Calu3 (cell line): ENCODE results near the gene EFCAB12. TPM values are rescaled to one million over a fixed set of nuclear protein-coding genes. Genes with fewer than 3 reads are reported as not detected.
"Not testable (repeated sequence)": the region's sequence is repeated elsewhere in the genome, so short reads cannot be mapped to it uniquely, and the experiment has no call there.

Source experiments
- BruUV-seq: library from RNA; stranded (reverse); fragments of 400-500 nt; replicated peaks from 2 replicates; lab custom pipeline; 2021; lab: Mats Ljungman, UMichigan
- CTCF ChIA-PET: fragments of 300-600 bp; sonication (Branson Sonifier 250); formaldehyde crosslinking; loops from one replicate; lab custom pipeline; 2022; ENCODE audit warnings: antibody characterized with exemption; lab: Charles Lee
- DNase-seq: peaks from one replicate; pipeline ENCODE4 v3.0.0; 2022
- H3K27ac Mint-ChIP-seq: one replicate; pipeline ENCODE4 v1.8.0; 2022; ENCODE audit warnings: mixed read lengths; ENCODE audit not compliant: unreplicated experiment
- H3K27me3 Mint-ChIP-seq: one replicate; pipeline ENCODE4 v1.8.0; 2022; ENCODE audit warnings: mixed read lengths; ENCODE audit not compliant: unreplicated experiment
- H3K36me3 Mint-ChIP-seq: one replicate; pipeline ENCODE4 v1.8.0; 2022; ENCODE audit warnings: mild to moderate bottlenecking, moderate library complexity, mixed read lengths; ENCODE audit not compliant: insufficient read depth, unreplicated experiment
- H3K4me1 Mint-ChIP-seq: one replicate; pipeline ENCODE4 v1.8.0; 2022; ENCODE audit warnings: mild to moderate bottlenecking, low read depth, mixed read lengths; ENCODE audit not compliant: unreplicated experiment
- H3K4me3 Mint-ChIP-seq: one replicate; pipeline ENCODE4 v1.8.0; 2022; ENCODE audit warnings: mild to moderate bottlenecking, low read depth, moderate library complexity, mixed read lengths; ENCODE audit not compliant: unreplicated experiment
- H3K9me3 Mint-ChIP-seq: one replicate; pipeline ENCODE4 v1.8.0; 2022; ENCODE audit warnings: low read depth, mixed read lengths; ENCODE audit not compliant: unreplicated experiment
- intact Hi-C: fragments of 100-400 bp; cut with micrococcal nuclease; formaldehyde crosslinking; loops from one replicate; pipeline ENCODE4 v1.10.0; 2022; ENCODE audit not compliant: unreplicated experiment
- total RNA-seq: library from RNA; stranded (reverse); gene quantifications from 2 replicates; pipeline ENCODE4 v1.2.3, GENCODE V29; 2022
- TF ChIP-seq, protein P1 (sequence below): fragments of 200-600 bp; IDR thresholded peaks from one replicate; pipeline ENCODE4 v1.8.0; 2022; ENCODE audit warnings: antibody characterized with exemption; ENCODE audit not compliant: unreplicated experiment

The EFCAB12 gene
- total RNA-seq, 1 experiment from 2014 or later, result 0.42 TPM

DNA sequence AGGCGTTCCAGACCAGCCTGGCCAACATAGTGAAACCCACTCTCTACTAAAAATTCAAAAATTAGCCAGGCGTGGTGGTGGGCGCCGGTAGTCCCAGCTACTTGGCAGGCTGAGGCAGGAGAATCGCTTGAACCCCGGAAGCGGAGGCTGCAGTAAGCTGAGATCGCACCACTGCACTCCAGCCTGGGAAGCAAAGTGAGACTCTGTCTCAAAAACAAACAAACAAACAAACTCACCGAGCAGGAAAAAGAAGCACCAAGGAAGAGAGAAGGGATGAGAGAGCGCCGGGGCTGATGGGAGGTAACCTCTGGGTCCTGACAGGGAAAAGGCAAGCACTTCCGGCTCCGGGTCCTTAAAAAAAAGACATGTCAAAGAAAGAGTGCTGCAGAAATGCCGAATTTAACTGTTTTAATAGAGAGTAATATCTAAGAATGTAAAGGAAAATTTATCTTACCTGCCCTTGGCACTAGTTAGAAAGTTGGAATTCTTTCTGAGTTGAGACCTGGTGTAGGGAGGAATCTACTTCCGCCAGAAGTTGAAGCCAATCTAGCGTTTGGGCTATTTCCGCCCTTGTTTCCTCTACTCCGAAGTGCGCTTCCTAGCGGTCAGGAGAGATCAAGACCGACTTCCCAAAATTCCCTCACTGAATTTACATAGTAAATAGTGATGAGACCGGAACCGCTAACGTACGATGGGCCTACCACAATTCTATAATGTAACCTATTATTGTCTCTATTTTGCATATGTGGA lies 29.1 kb downstream of the EFCAB12 start:
- no peaks in the 10 kb centered on the region for H3K27me3 Mint-ChIP-seq
- no TSS peak for BruUV-seq
- H3K9me3 Mint-ChIP-seq, result no peaks in the 10 kb centered on the region
- TF ChIP-seq, protein P1, sequence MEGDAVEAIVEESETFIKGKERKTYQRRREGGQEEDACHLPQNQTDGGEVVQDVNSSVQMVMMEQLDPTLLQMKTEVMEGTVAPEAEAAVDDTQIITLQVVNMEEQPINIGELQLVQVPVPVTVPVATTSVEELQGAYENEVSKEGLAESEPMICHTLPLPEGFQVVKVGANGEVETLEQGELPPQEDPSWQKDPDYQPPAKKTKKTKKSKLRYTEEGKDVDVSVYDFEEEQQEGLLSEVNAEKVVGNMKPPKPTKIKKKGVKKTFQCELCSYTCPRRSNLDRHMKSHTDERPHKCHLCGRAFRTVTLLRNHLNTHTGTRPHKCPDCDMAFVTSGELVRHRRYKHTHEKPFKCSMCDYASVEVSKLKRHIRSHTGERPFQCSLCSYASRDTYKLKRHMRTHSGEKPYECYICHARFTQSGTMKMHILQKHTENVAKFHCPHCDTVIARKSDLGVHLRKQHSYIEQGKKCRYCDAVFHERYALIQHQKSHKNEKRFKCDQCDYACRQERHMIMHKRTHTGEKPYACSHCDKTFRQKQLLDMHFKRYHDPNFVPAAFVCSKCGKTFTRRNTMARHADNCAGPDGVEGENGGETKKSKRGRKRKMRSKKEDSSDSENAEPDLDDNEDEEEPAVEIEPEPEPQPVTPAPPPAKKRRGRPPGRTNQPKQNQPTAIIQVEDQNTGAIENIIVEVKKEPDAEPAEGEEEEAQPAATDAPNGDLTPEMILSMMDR, result peak; percentile 72
- intact Hi-C loops, result no loop called here
- peak overlapping the region; percentile 89 for H3K4me3 Mint-ChIP-seq
- peaks cover 25% of the 10 kb centered on the region for H3K4me1 Mint-ChIP-seq
- CTCF ChIA-PET, result interaction anchor here (0.6 to 1.9 kb wide), 9 partner anchors 9 to 607 kb away, joined by 3 to 16 read pairs (median 3); no protein-coding TSS in a partner anchor
- peak overlapping the region; percentile 88 for H3K27ac Mint-ChIP-seq
- DNase-seq, result peak; percentile 87
- H3K36me3 Mint-ChIP-seq, result peaks cover 31% of the 10 kb centered on the region

DNA sequence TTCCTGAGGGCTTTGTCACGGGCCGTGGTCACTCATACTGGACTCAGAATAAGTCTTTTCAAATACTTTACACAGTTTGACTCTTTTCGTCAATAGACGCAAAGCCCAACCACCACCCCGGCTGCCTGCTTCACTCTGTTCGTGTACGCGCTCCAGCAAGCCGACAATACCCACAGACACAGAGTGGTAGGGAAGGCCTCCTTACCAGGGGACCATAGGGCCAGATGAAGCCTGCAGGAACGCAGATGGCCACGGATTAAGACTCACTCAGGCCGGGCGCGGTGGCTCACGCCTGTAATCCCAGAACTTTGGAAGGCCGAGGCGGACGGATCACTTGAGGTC lies 29.7 kb downstream of the EFCAB12 start:
- CTCF ChIA-PET, result interaction anchor here (0.8 to 1.9 kb wide), 3 partner anchors 10 to 15 kb away, joined by 3 to 16 read pairs (median 3); no protein-coding TSS in a partner anchor
- Mint-ChIP-seq H3K27me3 (no peaks in the 10 kb centered on the region), H3K36me3 (peaks cover 31% of the 10 kb centered on the region), H3K27ac (peak overlapping the region; percentile 88), H3K4me3 (peak overlapping the region; percentile 89), H3K9me3 (no peaks in the 10 kb centered on the region), H3K4me1 (peaks cover 25% of the 10 kb centered on the region)
- BruUV-seq, result TSS peak; percentile 68
- intact Hi-C loops, result no loop called here
- TF ChIP-seq, protein P1, result no peak
- DNase-seq, result peak; percentile 35

DNA sequence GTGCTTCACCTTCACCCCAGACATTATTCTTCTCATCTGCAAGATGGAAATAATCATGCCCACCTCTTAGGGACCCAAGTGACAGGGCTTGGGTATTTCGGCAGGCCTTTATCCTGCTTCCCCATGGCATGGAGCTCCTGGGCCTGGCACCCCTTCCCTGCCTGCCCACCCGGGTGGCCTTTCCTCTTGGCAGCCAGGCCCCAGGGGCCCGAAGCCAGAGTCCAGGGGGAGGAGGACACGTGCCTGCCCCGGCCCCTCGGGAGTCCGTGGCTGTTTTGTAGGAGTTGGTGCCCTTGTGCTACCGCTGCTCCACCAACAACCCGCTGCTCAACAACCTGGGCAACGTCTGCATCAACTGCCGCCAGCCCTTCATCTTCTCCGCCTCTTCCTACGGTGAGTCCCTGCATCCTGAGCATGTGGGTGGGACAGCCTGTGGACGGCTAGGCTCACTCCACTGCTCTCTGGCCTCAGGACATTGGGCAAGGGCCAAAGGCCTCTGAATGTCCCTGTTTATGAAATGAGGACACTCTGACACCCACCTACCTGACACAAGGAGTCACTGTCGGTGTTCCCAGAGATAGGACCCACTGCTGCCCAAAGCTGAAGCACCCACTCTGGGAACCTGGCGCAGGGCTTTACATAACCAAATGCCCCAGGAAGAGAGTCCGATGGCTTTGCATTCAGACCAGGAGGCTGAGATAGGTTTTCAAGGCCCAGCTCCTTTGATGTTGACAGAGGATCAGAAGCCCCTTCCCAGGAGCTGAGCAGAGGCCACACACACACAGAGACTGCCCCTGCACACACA lies 34.5 kb downstream of the EFCAB12 start:
- intact Hi-C loops, DNase-seq, H3K9me3 Mint-ChIP-seq, H3K4me3 Mint-ChIP-seq, BruUV-seq, H3K27me3 Mint-ChIP-seq, H3K27ac Mint-ChIP-seq: not testable (repeated sequence)
- H3K36me3 Mint-ChIP-seq, result peaks cover 39% of the 10 kb centered on the region
- H3K4me1 Mint-ChIP-seq, result peaks cover 33% of the 10 kb centered on the region
- CTCF ChIA-PET, result interaction anchor here (0.6 kb wide), 1 partner anchor 19 kb away, joined by 3 read pairs; no protein-coding TSS in a partner anchor

DNA sequence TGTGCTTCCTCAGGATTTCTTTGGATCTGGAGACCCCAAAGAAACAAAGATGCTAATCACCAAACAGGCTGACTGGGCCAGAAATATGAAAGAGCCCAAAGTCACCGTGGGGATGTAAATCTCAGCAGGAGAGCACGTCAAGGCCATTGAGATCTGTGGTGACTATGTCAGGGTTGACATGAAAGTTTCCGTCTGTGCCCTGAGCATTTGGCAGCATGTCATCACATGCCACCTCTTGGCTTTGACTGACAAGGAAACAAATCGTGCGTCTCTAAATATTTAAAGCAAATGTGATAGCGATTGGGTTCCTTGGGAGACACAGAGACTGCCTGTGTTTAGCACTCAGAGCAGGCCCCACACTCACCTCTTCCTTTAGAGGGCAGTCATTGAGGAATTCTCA lies 35.2 kb downstream of the EFCAB12 start:
- Mint-ChIP-seq H3K36me3 (peaks cover 33% of the 10 kb centered on the region), H3K27me3 (no peaks in the 10 kb centered on the region), H3K4me1 (peaks cover 30% of the 10 kb centered on the region), H3K4me3 (no peak overlapping the region), H3K27ac (no peak overlapping the region), H3K9me3 (no peaks in the 10 kb centered on the region)
- TF ChIP-seq, protein P1, result no peak
- no TSS peak for BruUV-seq
- CTCF ChIA-PET, result no interaction called here
- no peak for DNase-seq
- intact Hi-C loops, result no loop called here

DNA sequence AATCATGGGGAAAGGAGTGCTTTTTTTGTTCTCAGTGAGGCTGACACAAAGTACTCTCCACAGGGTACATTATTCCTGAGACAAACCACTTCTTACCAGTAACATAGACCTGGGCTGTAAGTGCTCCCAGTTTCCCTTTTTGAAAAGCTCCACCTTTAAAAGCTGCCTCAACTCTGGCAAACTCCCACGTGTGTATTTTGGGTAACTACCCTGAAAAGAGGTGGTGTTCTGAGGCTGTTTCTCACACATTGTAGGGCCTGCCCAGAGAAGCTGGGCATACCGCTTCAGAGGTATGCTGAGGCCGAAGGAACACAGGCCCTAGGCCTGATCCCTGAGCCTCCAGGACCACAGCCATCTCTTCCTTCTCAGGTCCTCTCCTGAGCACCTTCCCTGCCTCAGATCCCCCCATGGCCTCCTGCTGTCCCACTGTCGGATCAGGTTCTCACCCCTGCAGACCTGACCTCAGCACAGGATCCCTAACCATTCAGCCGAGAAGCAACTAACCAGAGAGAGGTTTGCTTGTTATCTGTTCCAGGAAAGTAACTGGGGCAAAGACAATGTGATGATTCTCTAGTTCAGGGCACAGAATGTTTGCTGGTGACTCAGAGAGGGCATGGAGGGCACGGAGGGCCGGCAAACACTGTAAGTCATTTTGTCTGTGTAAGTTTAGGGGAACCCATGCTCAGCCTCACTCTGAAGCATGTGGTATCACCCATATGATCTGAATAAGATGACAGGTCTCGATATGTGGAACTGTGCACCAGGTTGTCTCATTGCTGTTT lies 36.1 kb downstream of the EFCAB12 start:
- Mint-ChIP-seq H3K4me1 (peaks cover 20% of the 10 kb centered on the region), H3K36me3 (peaks cover 27% of the 10 kb centered on the region)
- H3K27ac Mint-ChIP-seq, intact Hi-C loops, H3K4me3 Mint-ChIP-seq, BruUV-seq, H3K27me3 Mint-ChIP-seq, H3K9me3 Mint-ChIP-seq, DNase-seq: not testable (repeated sequence)
- CTCF ChIA-PET, result interaction anchor here (1.1 kb wide), 1 partner anchor 10 kb away, joined by 3 read pairs; no protein-coding TSS in a partner anchor

DNA sequence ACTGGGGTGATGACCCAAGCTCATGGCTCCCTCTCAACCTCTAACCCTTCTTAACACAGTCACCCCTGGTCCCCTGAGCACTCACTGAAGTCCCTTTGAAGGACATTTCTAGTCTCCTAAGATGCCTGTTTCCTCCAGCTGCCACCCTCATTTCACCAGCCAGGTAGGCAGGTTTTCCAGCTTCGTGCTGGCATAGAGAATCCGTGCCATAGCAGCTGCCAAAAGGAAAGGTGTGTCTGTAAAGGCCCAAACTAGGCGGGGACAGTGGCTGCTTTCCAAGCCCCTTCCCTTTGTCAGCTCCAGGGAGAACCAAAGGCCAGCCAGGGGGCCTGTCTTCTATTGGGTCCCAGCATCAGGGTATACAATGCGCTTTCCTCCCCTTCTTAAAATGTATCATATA lies 36.9 kb downstream of the EFCAB12 start:
- H3K27ac Mint-ChIP-seq, intact Hi-C loops, BruUV-seq, H3K27me3 Mint-ChIP-seq, H3K9me3 Mint-ChIP-seq, H3K4me3 Mint-ChIP-seq, DNase-seq: not testable (repeated sequence)
- Mint-ChIP-seq H3K4me1 (peaks cover 13% of the 10 kb centered on the region), H3K36me3 (peaks cover 27% of the 10 kb centered on the region)
- CTCF ChIA-PET, result interaction anchor here (1.1 kb wide), 1 partner anchor 10 kb away, joined by 3 read pairs; no protein-coding TSS in a partner anchor
